ACC112 (cell line): ENCODE measurements around the gene CTIF.

Experiments used
- H2AFZ ChIP-seq: fragments of 200-600 bp; sonication (generic); one replicate; pipeline ENCODE4 v1.6.0; 2017; ENCODE audit warnings: antibody characterized with exemption, low read length; ENCODE audit not compliant: unreplicated experiment
- H3K27ac ChIP-seq: fragments of 200-600 bp; sonication (generic); 2 replicates; pipeline ENCODE4 v1.5.1; 2014; ENCODE audit warnings: low read depth, mild to moderate bottlenecking, antibody characterized with exemption, low read length, moderate library complexity
- H3K27me3 ChIP-seq: fragments of 200-600 bp; sonication (generic); 2 replicates; pipeline ENCODE4 v1.6.1; 2014; ENCODE audit warnings: mild to moderate bottlenecking, antibody characterized with exemption, low read length, moderate library complexity, mixed read lengths; ENCODE audit not compliant: insufficient read depth
- H3K36me3 ChIP-seq: fragments of 200-600 bp; sonication (generic); 2 replicates; pipeline ENCODE4 v1.6.1; 2016; ENCODE audit warnings: mild to moderate bottlenecking, antibody characterized with exemption, low read length, moderate library complexity, mixed read lengths; ENCODE audit not compliant: insufficient read depth
- H3K4me1 ChIP-seq: fragments of 200-600 bp; sonication (generic); one replicate; pipeline ENCODE4 v1.6.1; 2016; ENCODE audit warnings: low read length, mixed read lengths; ENCODE audit not compliant: insufficient read depth, unreplicated experiment, control insufficient read depth
- H3K4me3 ChIP-seq: fragments of 200-600 bp; sonication (generic); 2 replicates; pipeline ENCODE4 v1.5.1; 2014; ENCODE audit warnings: mild to moderate bottlenecking, low read depth, low read length
- H3K79me2 ChIP-seq: fragments of 200-600 bp; sonication (generic); one replicate; pipeline ENCODE4 v1.6.0; 2016; ENCODE audit warnings: low read length; ENCODE audit not compliant: control insufficient read depth, unreplicated experiment, insufficient read depth

The CTIF gene

DNA sequence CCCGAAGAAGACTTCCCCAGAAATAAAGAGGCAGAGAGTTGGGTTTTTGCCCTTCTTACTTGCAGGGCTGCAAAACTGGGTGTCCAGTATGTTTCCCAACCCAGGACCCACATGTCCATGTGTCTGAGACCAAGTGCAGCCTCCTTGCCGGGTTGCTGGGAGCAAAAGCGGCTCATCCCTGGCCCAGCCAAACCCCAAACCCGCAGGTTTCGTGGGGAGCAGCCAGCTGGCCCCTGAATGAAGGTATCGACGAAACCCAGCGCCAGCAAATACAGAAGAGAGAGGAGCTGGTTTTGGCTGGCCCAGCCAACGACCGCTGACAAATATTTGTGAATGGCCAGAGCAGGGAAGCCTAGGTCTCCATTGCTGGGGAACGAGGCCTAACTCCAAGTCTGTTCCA, 214.9 kb downstream of the CTIF start:
- Histone ChIP-seq H3K27me3 (no peaks in the 10 kb centered on the region), H3K79me2 (no peaks in the 10 kb centered on the region), H3K36me3 (peaks cover 4% of the 10 kb centered on the region; the same call in 1 of the 2 replicates), H3K4me3 (no peak overlapping the region), H3K4me1 (peaks cover 2% of the 10 kb centered on the region), H2AFZ (no peak overlapping the region), H3K27ac (no peak overlapping the region)

GRCh38 chr18:48754559-48754958, 215.7 kb downstream of the CTIF start:
- H3K79me2 ChIP-seq, result no peaks in the 10 kb centered on the region
- peaks cover 4% of the 10 kb centered on the region; the same call in 1 of the 2 replicates for H3K36me3 ChIP-seq
- H3K27me3 ChIP-seq, result no peaks in the 10 kb centered on the region
- H3K4me3 ChIP-seq, result no peak overlapping the region
- no peak overlapping the region for H3K27ac ChIP-seq
- no peak overlapping the region for H2AFZ ChIP-seq
- H3K4me1 ChIP-seq, result peaks cover 2% of the 10 kb centered on the region

- peaks cover 4% of the 10 kb centered on the region; the same call in 1 of the 2 replicates for H3K36me3 ChIP-seq
- H3K27me3 ChIP-seq, result no peaks in the 10 kb centered on the region
- no peak overlapping the region for H3K4me3 ChIP-seq
- no peak overlapping the region for H2AFZ ChIP-seq
- no peaks in the 10 kb centered on the region for H3K79me2 ChIP-seq
- H3K4me1 ChIP-seq, result peaks cover 1% of the 10 kb centered on the region
- no peak overlapping the region for H3K27ac ChIP-seq
These were observed 216.2 kb downstream of the CTIF start for GRCh38 chr18:48754993-48755473.

- no peak overlapping the region for H3K27ac ChIP-seq
- H3K79me2 ChIP-seq, result no peaks in the 10 kb centered on the region
- peaks cover 4% of the 10 kb centered on the region; the same call in 1 of the 2 replicates for H3K36me3 ChIP-seq
- H3K4me1 ChIP-seq, result no peaks in the 10 kb centered on the region
- no peaks in the 10 kb centered on the region for H3K27me3 ChIP-seq
- no peak overlapping the region for H3K4me3 ChIP-seq
- no peak overlapping the region for H2AFZ ChIP-seq
These were observed 217.8 kb downstream of the CTIF start for GRCh38 chr18:48756511-48757226.

DNA sequence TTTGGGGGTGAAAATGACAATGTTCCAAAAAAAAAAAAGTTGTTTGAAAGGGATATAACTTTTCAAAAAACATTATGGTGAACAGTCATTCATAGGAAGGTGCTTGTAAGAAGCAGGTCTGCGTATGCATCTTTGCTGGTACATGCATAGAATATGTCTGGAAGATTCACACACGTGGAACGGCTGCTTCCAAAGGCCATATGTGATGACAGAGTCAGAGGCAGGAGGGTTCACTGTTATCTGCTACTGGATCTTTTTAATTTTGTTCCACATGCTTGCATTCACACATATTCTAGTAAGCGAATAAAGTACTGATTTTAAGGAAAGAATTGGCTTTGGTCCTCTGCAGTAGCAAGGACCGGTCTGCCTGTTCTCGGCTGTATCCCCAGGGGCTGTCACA, 218.5 kb downstream of the CTIF start:
- H3K4me3 ChIP-seq, result no peak overlapping the region
- H3K27me3 ChIP-seq, result no peaks in the 10 kb centered on the region
- H3K79me2 ChIP-seq, result no peaks in the 10 kb centered on the region
- H2AFZ ChIP-seq, result no peak overlapping the region
- H3K36me3 ChIP-seq, result peaks cover 4% of the 10 kb centered on the region; the same call in 1 of the 2 replicates
- no peak overlapping the region for H3K27ac ChIP-seq
- no peaks in the 10 kb centered on the region for H3K4me1 ChIP-seq

DNA sequence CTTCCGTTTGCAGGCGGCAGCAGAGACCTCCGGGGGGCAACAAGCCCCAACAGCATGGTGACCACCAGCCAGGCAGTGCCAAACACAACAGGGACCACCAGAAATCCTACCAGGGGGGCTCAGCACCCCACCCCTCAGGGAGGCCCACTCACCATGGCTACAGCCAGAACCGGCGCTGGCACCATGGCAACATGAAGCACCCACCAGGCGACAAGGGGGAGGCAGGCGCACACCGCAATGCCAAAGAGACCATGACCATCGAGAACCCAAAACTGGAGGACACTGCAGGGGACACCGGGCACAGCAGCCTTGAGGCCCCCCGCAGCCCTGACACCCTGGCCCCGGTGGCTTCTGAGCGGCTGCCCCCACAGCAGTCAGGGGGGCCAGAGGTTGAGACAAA, 219.1 kb downstream of the CTIF start:
- H3K4me3 ChIP-seq, result no peak overlapping the region
- H3K79me2 ChIP-seq, result no peaks in the 10 kb centered on the region
- no peak overlapping the region for H3K27ac ChIP-seq
- H3K36me3 ChIP-seq, result peaks cover 4% of the 10 kb centered on the region; the same call in 1 of the 2 replicates
- no peak overlapping the region for H2AFZ ChIP-seq
- no peaks in the 10 kb centered on the region for H3K27me3 ChIP-seq
- no peaks in the 10 kb centered on the region for H3K4me1 ChIP-seq

DNA sequence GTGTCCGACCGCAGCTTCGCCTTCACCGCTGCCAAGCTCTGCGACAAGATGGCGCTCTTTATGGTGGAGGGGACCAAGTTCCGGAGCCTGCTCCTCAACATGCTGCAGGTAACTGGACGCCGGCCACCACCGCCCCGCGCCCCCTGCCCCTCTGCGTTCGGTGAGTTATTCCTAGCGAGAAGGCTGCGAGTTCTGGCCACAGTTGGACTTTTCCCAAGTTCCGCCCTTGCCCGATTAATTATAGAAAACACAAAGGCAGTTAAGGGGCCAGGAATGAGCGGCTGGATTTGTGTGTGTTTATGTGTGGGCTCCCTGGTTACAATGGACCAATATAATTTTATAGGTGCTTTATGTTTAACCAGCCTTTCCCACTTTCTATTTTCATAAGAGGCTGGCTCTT, 222.8 kb downstream of the CTIF start:
- H3K79me2 ChIP-seq, result no peaks in the 10 kb centered on the region
- H3K4me3 ChIP-seq, result no peak overlapping the region
- H3K36me3 ChIP-seq, result peaks cover 4% of the 10 kb centered on the region; the same call in 1 of the 2 replicates
- peaks cover 2% of the 10 kb centered on the region for H3K4me1 ChIP-seq
- H3K27ac ChIP-seq, result no peak overlapping the region
- no peaks in the 10 kb centered on the region for H3K27me3 ChIP-seq
- H2AFZ ChIP-seq, result no peak overlapping the region

GRCh38 chr18:48762022-48762421, 223.2 kb downstream of the CTIF start:
- Histone ChIP-seq H3K36me3 (peaks cover 4% of the 10 kb centered on the region; the same call in 1 of the 2 replicates), H2AFZ (no peak overlapping the region), H3K4me1 (peaks cover 2% of the 10 kb centered on the region), H3K79me2 (no peaks in the 10 kb centered on the region), H3K27ac (no peak overlapping the region), H3K4me3 (no peak overlapping the region), H3K27me3 (no peaks in the 10 kb centered on the region)

DNA sequence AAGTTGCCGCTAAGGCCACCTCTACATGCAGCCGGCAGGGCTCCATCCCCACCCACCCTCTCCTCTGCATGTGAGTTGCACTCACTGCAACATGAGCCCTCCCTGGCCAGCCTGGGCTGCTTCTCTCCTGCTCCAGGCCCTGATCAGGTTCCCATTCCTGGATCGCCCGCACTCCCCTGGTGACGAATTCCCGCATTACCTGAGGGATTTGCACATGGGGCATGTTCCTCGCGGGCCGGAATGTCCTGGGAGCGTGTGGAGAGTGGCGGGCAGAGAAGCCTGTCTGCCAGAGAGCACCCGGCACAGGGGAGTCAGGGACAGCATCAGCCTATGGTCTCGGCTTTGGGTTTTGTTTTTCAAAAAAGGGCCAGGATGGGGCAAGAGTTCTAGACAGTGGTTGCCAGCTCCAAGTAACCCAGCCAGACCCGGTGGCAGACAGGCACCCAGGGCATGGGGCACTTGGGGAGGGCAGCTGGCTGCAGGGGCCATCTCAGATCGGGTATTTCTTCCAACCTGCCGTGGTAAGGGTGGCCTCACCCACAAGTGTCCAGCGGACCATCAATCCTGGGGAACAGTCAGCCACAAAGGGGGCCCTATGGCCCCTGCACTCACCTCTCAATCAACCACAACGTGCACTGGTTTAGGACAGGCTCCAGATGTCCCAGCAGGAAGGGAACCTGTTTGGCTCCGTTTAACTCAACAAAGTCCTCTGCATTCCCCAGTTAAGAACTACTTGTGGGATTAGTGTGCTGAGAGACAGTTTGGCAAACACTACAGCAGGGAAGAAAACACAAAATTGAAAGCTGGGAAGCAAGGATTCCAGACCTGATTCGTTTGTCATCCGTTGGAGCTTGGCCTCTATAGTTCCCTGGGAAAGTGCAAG, 224.2 kb downstream of the CTIF start:
- Histone ChIP-seq H3K4me1 (peaks cover 2% of the 10 kb centered on the region), H3K27me3 (no peaks in the 10 kb centered on the region), H3K36me3 (peaks cover 4% of the 10 kb centered on the region; the same call in 1 of the 2 replicates), H3K79me2 (no peaks in the 10 kb centered on the region), H3K4me3 (no peak overlapping the region), H2AFZ (no peak overlapping the region), H3K27ac (no peak overlapping the region)

DNA sequence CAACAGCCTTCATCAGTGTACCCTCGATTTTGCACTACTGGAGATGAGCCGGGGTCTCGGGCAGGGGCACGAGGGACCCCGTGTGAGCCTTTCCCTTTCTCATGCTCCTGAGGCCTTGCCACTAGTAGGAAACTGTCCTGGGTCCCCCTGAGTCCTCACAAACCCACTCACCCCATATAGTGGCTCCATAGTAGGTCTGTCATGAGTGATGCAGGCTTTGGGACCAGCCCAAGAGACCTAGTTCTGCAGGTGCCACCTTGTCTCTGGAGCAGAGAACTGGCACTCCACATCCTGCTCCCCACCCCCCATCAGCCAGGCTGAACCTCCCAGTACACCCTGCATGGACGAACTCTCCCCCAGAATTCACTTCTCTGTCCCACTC, 224.9 kb downstream of the CTIF start:
- Histone ChIP-seq H3K36me3 (no peaks in the 10 kb centered on the region), H2AFZ (no peak overlapping the region), H3K27me3 (no peaks in the 10 kb centered on the region), H3K27ac (no peak overlapping the region), H3K4me3 (no peak overlapping the region), H3K79me2 (no peaks in the 10 kb centered on the region), H3K4me1 (peaks cover 2% of the 10 kb centered on the region)
